ENCODE data around the gene BTBD16. TPM values are rescaled to one million over a fixed set of nuclear protein-coding genes. Genes with fewer than 3 reads are reported as not detected.

The BTBD16 gene
- total and polyA plus RNA-seq, 2 of the 4 experiments (the other 2 are of a cell fraction) = not detected

DNA sequence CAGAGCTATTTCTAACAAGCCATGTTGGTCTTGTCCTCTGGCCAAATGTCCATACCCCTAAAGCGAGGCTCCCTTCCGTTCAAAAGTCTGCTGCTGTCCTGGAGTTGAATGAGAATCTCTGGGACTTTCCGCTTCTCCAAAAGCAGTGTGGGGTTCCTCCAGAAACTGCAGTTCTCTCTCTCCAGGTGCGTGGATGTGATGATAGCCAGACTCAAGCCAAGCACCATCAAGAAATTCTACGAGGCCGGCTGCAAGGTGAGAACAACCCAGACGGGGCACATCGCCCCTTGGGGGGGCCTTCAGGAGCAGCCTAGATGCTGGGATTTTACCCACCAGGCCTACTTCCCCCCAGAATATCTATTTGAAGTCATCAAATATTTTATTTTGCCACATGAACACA lies 26.5 kb downstream of the BTBD16 start:
- Histone ChIP-seq H3K14ac (replicated peaks; ENCODE audit: low read depth, low read length) (no peak overlapping the region), H3K56ac (ENCODE audit: extremely low read depth, insufficient read depth, low read length) (no peak overlapping the region), H3K4me1 (ENCODE audit: control insufficient read depth, insufficient read depth, low read length) (peaks cover 5% of the 10 kb centered on the region), H2BK120ac (ENCODE audit: low read depth, low read length) (no peak overlapping the region), H2BK5ac (ENCODE audit: low read depth, low read length, poor library complexity, severe bottlenecking) (no peak overlapping the region), H3K27ac (ENCODE audit: insufficient read depth, low read length) (no peak overlapping the region), H3K79me1 (ENCODE audit: low read depth in 1 of 2, low read length in 2 of 2) (no peaks in the 10 kb centered on the region), H4K20me1 (ENCODE audit: insufficient read depth, low read length) (no peaks in the 10 kb centered on the region), H2AK9ac (replicated peaks; ENCODE audit: low read depth, low read length, poor library complexity) (no peak overlapping the region), H4K91ac (ENCODE audit: insufficient read depth, low read depth, low read length) (no peak overlapping the region), H4K8ac (ENCODE audit: low read depth in 2 of 2, low read length in 2 of 2) (no peak overlapping the region), H2BK15ac (ENCODE audit: low read depth, low read length) (no peak overlapping the region), H3K4me3 (ENCODE audit: insufficient read depth, low read depth, low read length) (no peak overlapping the region), H4K5ac (ENCODE audit: low read depth, low read length) (no peak overlapping the region), H3K23ac (ENCODE audit: low read depth, low read length) (no peak overlapping the region), H3K9ac (ENCODE audit: low read depth, low read length) (no peak overlapping the region), H2BK20ac (ENCODE audit: low read depth, low read length) (no peak overlapping the region), H3K4me2 (ENCODE audit: low read depth, low read length) (no peak overlapping the region), H2AK5ac (ENCODE audit: low read depth, low read length) (no peak overlapping the region), H3K36me3 (ENCODE audit: control insufficient read depth, insufficient read depth, low read length) (no peaks in the 10 kb centered on the region), H3K9me3 (ENCODE audit: control insufficient read depth, insufficient read depth, low read length) (no peaks in the 10 kb centered on the region), H3K4ac (ENCODE audit: low read depth, low read length) (no peak overlapping the region), H2AFZ (replicated peaks; ENCODE audit: low read length, poor library complexity) (no peak overlapping the region), H3K9me1 (ENCODE audit: insufficient read depth, low read length) (0 out of 2 replicates have a peak, but pooled peaks cover 2% of the 10 kb centered on the region), H3K27me3 (ENCODE audit: control insufficient read depth, insufficient read depth, low read length) (peaks cover 15% of the 10 kb centered on the region; the same call in 1 of the 2 replicates), H3K18ac (ENCODE audit: low read depth, low read length) (no peak overlapping the region)
- DNase-seq (no peak), ATAC-seq (ENCODE audit: low read depth) (no peak)
- TF ChIP-seq RCOR1 (IDR thresholded peaks at IDR 0.05; ENCODE audit: insufficient replicate concordance, low read length) = no peak
- no peak for TF ChIP-seq MAZ (IDR thresholded peaks at IDR 0.05; ENCODE audit: borderline replicate concordance, low read depth, low read length)
- no peak for TF ChIP-seq MXI1 (IDR thresholded peaks at IDR 0.05; ENCODE audit: borderline replicate concordance, low read depth, low read length)
- TF ChIP-seq FOS (IDR thresholded peaks at IDR 0.05; ENCODE audit: low read depth, low read length) = no peak
- no peak for TF ChIP-seq RAD21 (IDR thresholded peaks at IDR 0.05; ENCODE audit: low read length)
- TF ChIP-seq SMC3 (IDR thresholded peaks at IDR 0.05; ENCODE audit: low read depth, low read length) = no peak
- TF ChIP-seq CHD1 (IDR thresholded peaks at IDR 0.05; ENCODE audit: low read depth, low read length) = no peak
- TF ChIP-seq NFE2L2 (IDR thresholded peaks at IDR 0.05; ENCODE audit: low read depth, low read length) = no peak
- no peak for TF ChIP-seq MAFK (IDR thresholded peaks at IDR 0.05; ENCODE audit: low read depth, low read length)
- TF ChIP-seq RFX5 (IDR thresholded peaks at IDR 0.05; ENCODE audit: low read depth, low read length) = no peak
- TF ChIP-seq POLR2A (IDR thresholded peaks at IDR 0.05; ENCODE audit: low read depth, low read length) = no peak
- TF ChIP-seq BHLHE40 (IDR thresholded peaks at IDR 0.05; ENCODE audit: low read depth, low read length) = no peak
- TF ChIP-seq, protein P1, sequence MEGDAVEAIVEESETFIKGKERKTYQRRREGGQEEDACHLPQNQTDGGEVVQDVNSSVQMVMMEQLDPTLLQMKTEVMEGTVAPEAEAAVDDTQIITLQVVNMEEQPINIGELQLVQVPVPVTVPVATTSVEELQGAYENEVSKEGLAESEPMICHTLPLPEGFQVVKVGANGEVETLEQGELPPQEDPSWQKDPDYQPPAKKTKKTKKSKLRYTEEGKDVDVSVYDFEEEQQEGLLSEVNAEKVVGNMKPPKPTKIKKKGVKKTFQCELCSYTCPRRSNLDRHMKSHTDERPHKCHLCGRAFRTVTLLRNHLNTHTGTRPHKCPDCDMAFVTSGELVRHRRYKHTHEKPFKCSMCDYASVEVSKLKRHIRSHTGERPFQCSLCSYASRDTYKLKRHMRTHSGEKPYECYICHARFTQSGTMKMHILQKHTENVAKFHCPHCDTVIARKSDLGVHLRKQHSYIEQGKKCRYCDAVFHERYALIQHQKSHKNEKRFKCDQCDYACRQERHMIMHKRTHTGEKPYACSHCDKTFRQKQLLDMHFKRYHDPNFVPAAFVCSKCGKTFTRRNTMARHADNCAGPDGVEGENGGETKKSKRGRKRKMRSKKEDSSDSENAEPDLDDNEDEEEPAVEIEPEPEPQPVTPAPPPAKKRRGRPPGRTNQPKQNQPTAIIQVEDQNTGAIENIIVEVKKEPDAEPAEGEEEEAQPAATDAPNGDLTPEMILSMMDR (conservative IDR thresholded peaks at IDR 0.05; ENCODE audit: low read depth, low read length) = no peak
- TF ChIP-seq, protein P2, sequence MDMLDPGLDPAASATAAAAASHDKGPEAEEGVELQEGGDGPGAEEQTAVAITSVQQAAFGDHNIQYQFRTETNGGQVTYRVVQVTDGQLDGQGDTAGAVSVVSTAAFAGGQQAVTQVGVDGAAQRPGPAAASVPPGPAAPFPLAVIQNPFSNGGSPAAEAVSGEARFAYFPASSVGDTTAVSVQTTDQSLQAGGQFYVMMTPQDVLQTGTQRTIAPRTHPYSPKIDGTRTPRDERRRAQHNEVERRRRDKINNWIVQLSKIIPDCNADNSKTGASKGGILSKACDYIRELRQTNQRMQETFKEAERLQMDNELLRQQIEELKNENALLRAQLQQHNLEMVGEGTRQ (IDR thresholded peaks at IDR 0.05; ENCODE audit: low read depth, low read length) = no peak
- TF ChIP-seq CEBPB (IDR thresholded peaks at IDR 0.05; ENCODE audit: low read depth, low read length) = no peak
- TF ChIP-seq, protein P3, sequence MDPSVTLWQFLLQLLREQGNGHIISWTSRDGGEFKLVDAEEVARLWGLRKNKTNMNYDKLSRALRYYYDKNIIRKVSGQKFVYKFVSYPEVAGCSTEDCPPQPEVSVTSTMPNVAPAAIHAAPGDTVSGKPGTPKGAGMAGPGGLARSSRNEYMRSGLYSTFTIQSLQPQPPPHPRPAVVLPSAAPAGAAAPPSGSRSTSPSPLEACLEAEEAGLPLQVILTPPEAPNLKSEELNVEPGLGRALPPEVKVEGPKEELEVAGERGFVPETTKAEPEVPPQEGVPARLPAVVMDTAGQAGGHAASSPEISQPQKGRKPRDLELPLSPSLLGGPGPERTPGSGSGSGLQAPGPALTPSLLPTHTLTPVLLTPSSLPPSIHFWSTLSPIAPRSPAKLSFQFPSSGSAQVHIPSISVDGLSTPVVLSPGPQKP (IDR thresholded peaks at IDR 0.05; ENCODE audit: borderline replicate concordance, low read depth, low read length) = no peak
- dilution Hi-C loops (cut with HindIII; ENCODE audit: low sequenced_read_pairs, unreplicated experiment) = no loop called here
- POLR2A ChIA-PET (ENCODE audit: unreplicated experiment) = no interaction called here
- CTCF ChIA-PET = interaction anchor here (1.4 to 2.5 kb wide), 2 partner anchors 10 to 18 kb away, joined by 4 to 6 read pairs; no protein-coding TSS in a partner anchor
- intact Hi-C loops (cut with micrococcal nuclease) = no loop called here
- BruUV-seq (replicated peaks) = no TSS peak
- WGBS, 2 experiments (ENCODE audit: extremely low coverage in 2 of 2, insufficient read length in 1 of 2) = 80% methylated on average over 2 of the region's 8 CpGs; no CpG with 5 or more reads in 1 of the 2 experiments
- in situ Hi-C loops (cut with MboI; ENCODE audit: low sequenced_read_pairs) = loop anchor here (5.0 kb wide), 2 partner anchors 135 to 270 kb away; no protein-coding TSS in a partner anchor

All from IMR-90 (cell line).